Stimulated activated naive B cell treated with anti-CD40 and anti-IgM and Interleukin-4, amounts not matched to agents 10 μg/mL and 1 μg/mL and 100 μg/mL, for 72 hours (primary cell): ENCODE data around the gene C5.
A peak's percentile ranks its signal among the peaks of the same experiment; 100 is the strongest.
"Not testable (repeated sequence)": the region's sequence is repeated elsewhere in the genome, so short reads cannot be mapped to it uniquely, and the experiment has no call there.

Experiments
- ATAC-seq, 2 donors: fragments of 150-1000 bp; cut with Tn5 transposase; replicated peaks; 2 replicates each; pipeline ENCODE4 v1.10.0; 2021; ENCODE audit warnings: moderate library complexity in 1 of 2
- DNase-seq: peaks from one replicate; pipeline ENCODE4 v3.0.0; 2021
- H3K27ac Mint-ChIP-seq: one replicate; pipeline ENCODE4 v1.8.0; 2022; ENCODE audit warnings: mild to moderate bottlenecking, mixed read lengths
- H3K27me3 Mint-ChIP-seq, 2 donors: one replicate each; pipeline ENCODE4 v1.8.0; 2022; ENCODE audit warnings: mixed read lengths in 2 of 2
- H3K36me3 Mint-ChIP-seq, 2 donors: one replicate each; pipeline ENCODE4 v1.8.0; 2022; ENCODE audit warnings: mixed read lengths in 2 of 2, mild to moderate bottlenecking in 1 of 2
- H3K4me1 Mint-ChIP-seq, 2 donors: one replicate each; pipeline ENCODE4 v1.8.0; 2022; ENCODE audit warnings: mixed read lengths in 2 of 2, mild to moderate bottlenecking in 1 of 2
- H3K4me3 Mint-ChIP-seq, 2 donors: one replicate each; pipeline ENCODE4 v1.8.0; 2022; ENCODE audit warnings: mild to moderate bottlenecking in 2 of 2, mixed read lengths in 2 of 2, moderate library complexity in 1 of 2
- H3K9me3 Mint-ChIP-seq, 2 donors: one replicate each; pipeline ENCODE4 v1.8.0; 2022; ENCODE audit warnings: mixed read lengths in 2 of 2, mild to moderate bottlenecking in 1 of 2

C5 gene

GRCh38 chr9:121069396-121069795 is 19.3 kb upstream of the C5 start:
- Mint-ChIP-seq H3K27me3 (no peaks in the 10 kb centered on the region), H3K4me3 (no peak overlapping the region), H3K4me1 (peaks cover 16 to 41% of the 10 kb centered on the region in 2 donors), H3K27ac (peak overlapping the region; percentile 25), H3K9me3 (peaks cover 10 to 14% of the 10 kb centered on the region in 2 donors), H3K36me3 (peaks cover 9 to 13% of the 10 kb centered on the region in 2 donors)
- no peak for DNase-seq
- no peak for ATAC-seq

GRCh38 chr9:121067640-121068039 is 17.6 kb upstream of the C5 start:
- peaks cover 9 to 13% of the 10 kb centered on the region in 2 donors for H3K36me3 Mint-ChIP-seq
- DNase-seq, result no peak
- no peaks in the 10 kb centered on the region for H3K27me3 Mint-ChIP-seq
- H3K4me1 Mint-ChIP-seq, result peaks cover 5 to 24% of the 10 kb centered on the region in 2 donors
- peak overlapping the region; percentile 14 for H3K27ac Mint-ChIP-seq
- peaks cover 10 to 14% of the 10 kb centered on the region in 2 donors for H3K9me3 Mint-ChIP-seq
- H3K4me3 Mint-ChIP-seq, result no peak overlapping the region
- peak in 1 of 2 donors; percentile 22 for ATAC-seq

- H3K9me3 Mint-ChIP-seq, result peaks cover 10 to 14% of the 10 kb centered on the region in 2 donors
- H3K27ac Mint-ChIP-seq, result no peak overlapping the region
- no peaks in the 10 kb centered on the region for H3K27me3 Mint-ChIP-seq
- peaks cover 2 to 16% of the 10 kb centered on the region in 2 donors for H3K4me1 Mint-ChIP-seq
- ATAC-seq, result no peak
- no peak for DNase-seq
- H3K4me3 Mint-ChIP-seq, result no peak overlapping the region
- peaks cover 9 to 13% of the 10 kb centered on the region in 2 donors for H3K36me3 Mint-ChIP-seq
Observed at GRCh38 chr9:121066850-121067249, 16.8 kb upstream of the C5 start.

GRCh38 chr9:121059998-121060636 is 10.0 kb upstream of the C5 start:
- Mint-ChIP-seq H3K4me1 (peaks cover 0 to 7% of the 10 kb centered on the region in 2 donors), H3K4me3 (no peak overlapping the region), H3K27ac (no peak overlapping the region), H3K9me3 (peaks cover 4 to 6% of the 10 kb centered on the region in 2 donors), H3K36me3 (peaks cover 5 to 11% of the 10 kb centered on the region in 2 donors), H3K27me3 (no peaks in the 10 kb centered on the region)
- DNase-seq (no peak), ATAC-seq (peak; percentile 58 to 63)

- Mint-ChIP-seq H3K36me3 (peaks cover 6 to 11% of the 10 kb centered on the region in 2 donors), H3K4me3 (no peak overlapping the region), H3K9me3 (peaks cover 4 to 6% of the 10 kb centered on the region in 2 donors), H3K27ac (no peak overlapping the region), H3K4me1 (peaks cover 0 to 7% of the 10 kb centered on the region in 2 donors), H3K27me3 (no peaks in the 10 kb centered on the region)
- ATAC-seq (no peak), DNase-seq (no peak)
Observed at GRCh38 chr9:121059513-121059912, 9.4 kb upstream of the C5 start.

- peaks cover 4 to 6% of the 10 kb centered on the region in 2 donors for H3K9me3 Mint-ChIP-seq
- no peak for DNase-seq
- H3K36me3 Mint-ChIP-seq, result peaks cover 6 to 11% of the 10 kb centered on the region in 2 donors
Observed at GRCh38 chr9:121057821-121058220, 7.7 kb upstream of the C5 start.

GRCh38 chr9:121055642-121056143 is 5.6 kb upstream of the C5 start:
- ATAC-seq (peak; percentile 45 to 49), DNase-seq (no peak)
- no peaks in the 10 kb centered on the region for H3K27me3 Mint-ChIP-seq
- H3K4me1 Mint-ChIP-seq, result peaks cover 0 to 7% of the 10 kb centered on the region in 2 donors
- no peak overlapping the region for H3K27ac Mint-ChIP-seq
- H3K4me3 Mint-ChIP-seq, result no peak overlapping the region
- peaks cover 6 to 11% of the 10 kb centered on the region in 2 donors for H3K36me3 Mint-ChIP-seq
- peaks cover 4 to 6% of the 10 kb centered on the region in 2 donors for H3K9me3 Mint-ChIP-seq

More at GRCh38 chr9:121057821-121058220, 7.7 kb upstream of the C5 start:
- ATAC-seq, result no peak
- no peak overlapping the region for H3K4me3 Mint-ChIP-seq
- no peaks in the 10 kb centered on the region for H3K27me3 Mint-ChIP-seq
- H3K27ac Mint-ChIP-seq, result no peak overlapping the region
- H3K4me1 Mint-ChIP-seq, result peaks cover 0 to 7% of the 10 kb centered on the region in 2 donors

GRCh38 chr9:121053544-121053943 is 3.5 kb upstream of the C5 start:
- H3K9me3 Mint-ChIP-seq, result peaks cover 4 to 6% of the 10 kb centered on the region in 2 donors
- ATAC-seq, result no peak
- H3K4me3 Mint-ChIP-seq, result no peak overlapping the region

GRCh38 chr9:121048618-121049017 is 1.5 kb downstream of the C5 start:
- Mint-ChIP-seq H3K4me1 (no peaks in the 10 kb centered on the region), H3K27me3 (no peaks in the 10 kb centered on the region), H3K36me3 (no peaks in the 10 kb centered on the region), H3K9me3 (no peaks in the 10 kb centered on the region), H3K4me3 (no peak overlapping the region), H3K27ac (no peak overlapping the region)
- no peak for DNase-seq
- ATAC-seq, result no peak

More at GRCh38 chr9:121053544-121053943, 3.5 kb upstream of the C5 start:
- H3K27ac Mint-ChIP-seq, result no peak overlapping the region
- H3K4me1 Mint-ChIP-seq, result no peaks in the 10 kb centered on the region
- H3K36me3 Mint-ChIP-seq, result peaks cover 6 to 11% of the 10 kb centered on the region in 2 donors
- no peaks in the 10 kb centered on the region for H3K27me3 Mint-ChIP-seq
- no peak for DNase-seq

- H3K4me3 Mint-ChIP-seq, result no peak overlapping the region
- no peak overlapping the region for H3K27ac Mint-ChIP-seq
- DNase-seq, result no peak
Observed at GRCh38 chr9:121048175-121048574, 1.9 kb downstream of the C5 start.

GRCh38 chr9:121038804-121039203 is 11.3 kb downstream of the C5 start:
- Mint-ChIP-seq H3K36me3 (peaks cover 0 to 2% of the 10 kb centered on the region in 2 donors), H3K27me3 (no peaks in the 10 kb centered on the region), H3K4me3 (no peak overlapping the region), H3K27ac (no peak overlapping the region), H3K4me1 (no peaks in the 10 kb centered on the region), H3K9me3 (peaks cover 0 to 5% of the 10 kb centered on the region in 2 donors)
- DNase-seq (no peak), ATAC-seq (no peak)

More at GRCh38 chr9:121048175-121048574, 1.9 kb downstream of the C5 start:
- Mint-ChIP-seq H3K27me3 (no peaks in the 10 kb centered on the region), H3K36me3 (no peaks in the 10 kb centered on the region), H3K9me3 (no peaks in the 10 kb centered on the region), H3K4me1 (no peaks in the 10 kb centered on the region)
- ATAC-seq, result no peak

GRCh38 chr9:121038362-121038761 is 11.7 kb downstream of the C5 start:
- Mint-ChIP-seq H3K27me3 (no peaks in the 10 kb centered on the region), H3K27ac (no peak overlapping the region), H3K4me1 (no peaks in the 10 kb centered on the region), H3K36me3 (peaks cover 0 to 2% of the 10 kb centered on the region in 2 donors), H3K9me3 (peaks cover 0 to 5% of the 10 kb centered on the region in 2 donors), H3K4me3 (no peak overlapping the region)
- no peak for DNase-seq
- no peak for ATAC-seq

- not testable (repeated sequence) for DNase-seq, H3K27me3 Mint-ChIP-seq
Observed at GRCh38 chr9:121035717-121036116, 14.4 kb downstream of the C5 start.

GRCh38 chr9:121034529-121034928 is 15.5 kb downstream of the C5 start:
- peaks cover 0 to 5% of the 10 kb centered on the region in 2 donors for H3K9me3 Mint-ChIP-seq
- ATAC-seq (no peak), DNase-seq (no peak)
- H3K4me1 Mint-ChIP-seq, result no peaks in the 10 kb centered on the region
- H3K27me3 Mint-ChIP-seq, result no peaks in the 10 kb centered on the region
- H3K36me3 Mint-ChIP-seq, result peaks cover 0 to 2% of the 10 kb centered on the region in 2 donors
- no peak overlapping the region for H3K27ac Mint-ChIP-seq
- no peak overlapping the region for H3K4me3 Mint-ChIP-seq

More at GRCh38 chr9:121035717-121036116, 14.4 kb downstream of the C5 start:
- H3K4me1 Mint-ChIP-seq, H3K27ac Mint-ChIP-seq, H3K9me3 Mint-ChIP-seq, H3K36me3 Mint-ChIP-seq, ATAC-seq, H3K4me3 Mint-ChIP-seq: not testable (repeated sequence)

- Mint-ChIP-seq H3K4me3 (no peak overlapping the region), H3K27me3 (no peaks in the 10 kb centered on the region), H3K4me1 (peaks cover 0 to 2% of the 10 kb centered on the region in 2 donors), H3K27ac (no peak overlapping the region), H3K9me3 (no peaks in the 10 kb centered on the region), H3K36me3 (peaks cover 0 to 5% of the 10 kb centered on the region in 2 donors)
- ATAC-seq (no peak), DNase-seq (no peak)
Observed at GRCh38 chr9:121029469-121029868, 20.6 kb downstream of the C5 start.
